ENCODE measurements around the gene MTERF2.

Gene MTERF2

GRCh38 chr12:106987846-106988245 lies 900 bp upstream of the MTERF2 start:
- no peak for DNase-seq

GRCh38 chr12:106986135-106986534 lies 811 bp downstream of the MTERF2 start:
- no peak for DNase-seq

GRCh38 chr12:106985479-106985878 lies 1.5 kb downstream of the MTERF2 start:
- DNase-seq: no peak

DNA sequence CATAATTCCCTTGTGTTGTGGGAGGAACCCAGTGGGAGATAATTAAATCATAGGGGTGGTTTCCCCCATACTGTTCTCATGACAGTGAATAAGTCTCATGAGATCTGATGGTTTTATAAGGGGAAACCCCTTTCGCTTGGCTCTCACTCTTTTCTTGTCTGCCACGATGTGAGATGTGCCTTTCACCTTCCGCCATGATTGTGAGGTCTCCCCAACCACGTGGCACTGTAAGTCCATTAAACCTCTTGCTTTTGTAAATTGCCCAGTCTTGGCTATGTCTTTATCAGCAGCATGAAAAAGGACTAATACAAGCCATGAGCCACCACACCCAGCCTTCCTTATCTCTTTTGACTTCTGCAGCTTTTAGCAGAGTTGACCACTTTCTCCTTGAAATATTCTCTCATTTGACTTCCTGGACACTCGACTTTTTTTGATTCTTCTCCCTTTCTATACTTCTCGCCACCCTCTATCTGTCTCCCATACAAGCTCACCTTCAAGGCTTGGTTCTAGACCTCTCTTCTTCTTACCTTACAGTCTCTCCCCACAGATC lies 2.3 kb downstream of the MTERF2 start:
- no peak for DNase-seq

GRCh38 chr12:106982229-106982628 lies 4.7 kb downstream of the MTERF2 start:
- DNase-seq: no peak

- no peak for DNase-seq
These were observed 5.2 kb downstream of the MTERF2 start for GRCh38 chr12:106981788-106982187.

- no peak for DNase-seq
These were observed 6.0 kb downstream of the MTERF2 start for GRCh38 chr12:106980944-106981343.

- no peak for DNase-seq
These were observed 8.7 kb downstream of the MTERF2 start for GRCh38 chr12:106978035-106978800.

DNA sequence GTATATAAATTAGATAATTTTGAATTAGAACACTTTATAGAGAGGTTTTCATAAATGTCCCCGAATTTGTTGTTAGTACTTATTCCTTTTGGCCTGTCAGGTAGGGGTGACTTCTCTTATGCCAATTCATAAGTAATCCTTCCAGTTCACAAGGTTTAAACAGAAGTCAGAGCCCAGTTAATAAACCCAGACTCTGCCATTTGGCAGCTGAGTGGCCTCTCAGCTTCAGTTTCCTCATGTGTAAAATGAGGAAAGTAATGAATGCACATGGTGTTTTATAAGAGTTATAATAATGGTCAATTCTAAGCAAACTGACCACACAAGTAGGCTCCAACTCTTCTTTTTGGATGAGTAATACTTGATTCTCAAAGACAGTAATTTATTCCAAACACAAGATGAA lies 10.3 kb downstream of the MTERF2 start:
- DNase-seq: no peak

GRCh38 chr12:106975993-106976658 lies 10.8 kb downstream of the MTERF2 start:
- no peak for DNase-seq

GRCh38 chr12:106975098-106975497 lies 11.8 kb downstream of the MTERF2 start:
- no peak for DNase-seq

DNA sequence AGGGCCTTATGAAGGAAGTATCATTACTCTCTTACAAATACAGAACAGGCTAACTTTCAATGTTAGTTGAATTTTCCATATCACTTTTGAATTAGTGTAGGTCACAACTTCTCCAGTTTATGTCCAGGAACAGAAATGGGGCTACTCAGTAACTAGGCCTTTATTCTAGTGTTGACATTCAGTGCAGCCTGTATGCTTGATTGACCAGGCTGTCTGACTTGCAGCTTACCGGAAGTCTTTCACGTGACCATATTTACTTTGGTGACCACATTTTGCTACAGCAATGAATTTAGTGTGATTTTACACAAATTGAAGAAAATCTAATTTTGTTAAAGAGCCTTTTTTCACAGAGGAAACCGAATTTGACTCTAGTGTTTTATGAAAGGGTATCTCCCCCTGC lies 12.4 kb downstream of the MTERF2 start:
- no peak for DNase-seq

DNA sequence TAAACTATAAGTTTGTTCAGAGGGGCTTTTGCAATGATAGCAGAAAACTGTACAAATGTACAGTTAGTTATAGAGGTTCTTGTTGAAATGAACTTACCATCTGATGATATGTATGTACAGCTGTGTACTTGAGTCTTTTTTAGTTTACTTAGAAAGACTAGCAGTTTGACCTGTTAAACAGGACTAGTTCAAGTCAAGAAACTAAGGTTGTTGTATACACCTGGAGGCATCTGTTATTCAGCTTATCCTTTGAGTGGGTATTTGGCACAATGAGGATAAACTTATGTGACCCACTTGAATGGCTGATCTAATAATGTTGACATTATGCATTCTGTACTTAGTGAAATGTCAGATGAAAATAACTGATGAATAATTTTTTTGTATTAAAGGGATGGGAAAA lies 13.4 kb downstream of the MTERF2 start:
- DNase-seq: peak in 1 of 2 experiments; percentile 35

DNA sequence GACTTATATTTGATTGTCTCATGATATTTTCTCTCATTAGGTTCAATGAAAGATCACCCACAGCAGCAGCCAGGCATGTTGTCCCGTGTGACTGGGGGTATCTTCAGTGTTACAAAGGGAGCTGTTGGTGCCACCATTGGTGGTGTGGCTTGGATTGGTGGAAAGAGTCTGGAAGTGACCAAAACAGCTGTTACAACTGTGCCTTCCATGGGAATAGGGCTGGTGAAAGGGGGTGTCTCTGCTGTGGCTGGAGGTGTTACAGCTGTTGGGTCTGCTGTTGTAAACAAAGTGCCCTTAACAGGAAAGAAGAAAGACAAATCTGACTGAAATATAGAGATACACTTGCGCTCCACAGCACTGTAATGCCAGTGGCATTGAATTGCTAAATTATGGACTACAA lies 15.9 kb downstream of the MTERF2 start:
- DNase-seq: no peak

DNA sequence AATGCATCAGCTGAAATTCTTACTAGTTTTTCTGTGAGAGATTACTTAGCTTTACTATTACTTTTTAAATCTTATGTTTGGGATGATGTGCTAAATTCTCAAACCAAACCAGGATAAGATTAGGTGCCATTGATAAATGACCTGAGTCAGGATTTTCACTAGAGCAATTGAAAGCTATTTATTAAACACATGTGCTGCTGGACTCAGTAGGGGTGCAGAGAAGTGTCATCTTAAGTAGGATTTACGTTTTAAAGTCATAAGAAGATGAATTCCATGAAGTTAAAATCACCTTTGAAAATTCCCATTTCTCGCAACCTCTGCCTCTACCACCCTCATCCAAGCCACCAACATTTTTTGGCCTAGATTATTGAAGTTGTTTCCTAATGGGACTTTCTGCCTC lies 22.4 kb downstream of the MTERF2 start:
- no peak for DNase-seq

GRCh38 chr12:106962286-106962685 lies 24.7 kb downstream of the MTERF2 start:
- DNase-seq: no peak

DNA sequence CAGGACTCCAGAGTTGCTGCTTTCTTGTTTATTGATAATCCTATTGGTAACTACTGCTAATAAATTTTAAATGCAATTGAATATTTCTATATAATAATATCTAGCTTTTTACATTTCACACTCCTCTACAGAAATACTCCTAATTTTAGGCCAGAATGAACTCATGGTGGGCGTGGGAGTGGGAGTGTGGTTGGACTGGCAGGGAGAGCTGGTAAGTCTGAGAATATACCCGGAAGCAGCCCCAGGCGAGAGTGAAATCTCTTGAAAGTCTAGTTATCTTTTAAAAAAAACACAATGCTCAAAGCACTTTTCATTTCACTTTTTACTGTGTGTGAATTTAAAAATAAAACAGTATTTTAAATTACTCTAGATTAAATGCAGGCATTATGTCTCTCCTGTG lies 26.5 kb downstream of the MTERF2 start:
- DNase-seq: no peak

- no peak for DNase-seq
These were observed 29.4 kb downstream of the MTERF2 start for GRCh38 chr12:106957583-106957982.

DNA sequence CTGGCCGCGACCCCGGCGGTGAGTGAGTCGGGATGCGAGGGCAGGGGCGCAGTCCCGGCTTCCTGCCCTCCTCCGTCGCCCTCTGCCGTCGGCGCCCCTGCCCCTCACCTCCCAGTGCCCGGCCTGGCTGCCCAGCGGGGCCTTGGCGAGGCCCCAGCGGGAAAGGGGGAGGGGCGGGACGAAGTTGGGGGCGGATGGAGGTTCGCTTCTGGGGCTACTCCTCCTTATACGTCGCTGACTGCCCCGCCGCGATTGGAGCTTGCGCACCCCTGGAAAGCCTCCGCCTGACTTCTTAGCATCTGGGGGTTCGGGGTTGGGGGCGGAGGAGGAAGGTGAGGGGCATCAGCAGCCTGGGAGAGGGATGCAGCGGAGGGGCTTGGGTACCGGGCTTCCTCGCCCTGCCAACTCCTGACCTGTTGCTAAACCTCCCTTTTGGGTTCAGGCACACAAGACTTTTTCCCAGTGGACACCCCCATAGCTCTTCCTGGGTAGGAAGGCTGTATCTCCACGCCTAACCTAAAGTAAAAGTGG lies 30.8 kb downstream of the MTERF2 start:
- peak in 1 of 2 experiments; percentile 69 for DNase-seq

- DNase-seq: peak; percentile 87 to 91
These were observed 31.4 kb downstream of the MTERF2 start, which contains the start of gene TMEM263 for GRCh38 chr12:106955377-106956047. Gene TMEM263 (plus strand): TSS chr12:106955907. CDS start chr12:106967117, 11,210 bp downstream.

GRCh38 chr12:106954462-106955376 lies 32.2 kb downstream of the MTERF2 start:
- peak in 1 of 2 experiments; percentile 25 for DNase-seq
